ENCODE data around the gene AHNAK2.

AHNAK2 gene

DNA sequence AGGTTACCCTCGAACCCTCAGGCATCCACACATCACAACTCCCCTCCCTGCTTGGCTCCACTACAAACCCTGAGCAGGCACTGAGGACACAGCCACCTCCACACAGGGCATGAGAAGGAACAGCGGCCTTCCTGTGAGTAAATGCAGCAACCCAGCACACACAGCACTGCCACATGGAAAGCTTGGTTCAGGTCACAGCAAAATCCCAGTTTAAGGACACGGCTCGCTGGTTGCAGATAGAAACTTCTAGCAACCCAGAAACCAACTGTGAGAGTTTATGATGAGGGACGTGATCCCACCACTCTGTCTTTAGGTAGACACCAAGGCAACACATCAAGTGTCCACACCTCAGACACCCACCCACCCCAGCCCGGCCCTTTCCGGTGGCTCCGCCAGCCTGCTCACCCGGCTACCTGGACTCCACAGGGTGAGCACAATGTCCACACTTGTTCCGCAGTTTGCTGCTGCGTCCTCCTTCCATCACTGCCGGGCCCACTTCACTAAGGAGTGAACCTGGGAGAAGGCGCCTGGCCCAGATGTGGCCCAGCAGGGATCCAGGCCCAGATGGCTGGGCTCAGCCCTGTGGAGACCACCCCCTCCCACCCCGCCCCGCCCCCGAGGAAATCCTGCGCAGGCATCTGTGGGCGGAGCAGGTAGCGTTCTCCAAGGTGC, 29.6 kb upstream of the AHNAK2 start:
- H3K27me3 ChIP-seq (ENCODE audit: control insufficient read depth, insufficient read depth, low read length), result no peaks in the 10 kb centered on the region
- H3K4me3 ChIP-seq (ENCODE audit: low read depth, low read length), result no peak overlapping the region
- H3K4me1 ChIP-seq (ENCODE audit: control insufficient read depth, insufficient read depth, low read length), result no peaks in the 10 kb centered on the region
- no peaks in the 10 kb centered on the region for H3K9me3 ChIP-seq (ENCODE audit: control insufficient read depth, insufficient read depth, low read length)
- H3K36me3 ChIP-seq (ENCODE audit: control insufficient read depth, insufficient read depth, low read length), result peaks cover 36% of the 10 kb centered on the region
- H3K9ac ChIP-seq (ENCODE audit: low read depth, low read length), result no peak overlapping the region

DNA sequence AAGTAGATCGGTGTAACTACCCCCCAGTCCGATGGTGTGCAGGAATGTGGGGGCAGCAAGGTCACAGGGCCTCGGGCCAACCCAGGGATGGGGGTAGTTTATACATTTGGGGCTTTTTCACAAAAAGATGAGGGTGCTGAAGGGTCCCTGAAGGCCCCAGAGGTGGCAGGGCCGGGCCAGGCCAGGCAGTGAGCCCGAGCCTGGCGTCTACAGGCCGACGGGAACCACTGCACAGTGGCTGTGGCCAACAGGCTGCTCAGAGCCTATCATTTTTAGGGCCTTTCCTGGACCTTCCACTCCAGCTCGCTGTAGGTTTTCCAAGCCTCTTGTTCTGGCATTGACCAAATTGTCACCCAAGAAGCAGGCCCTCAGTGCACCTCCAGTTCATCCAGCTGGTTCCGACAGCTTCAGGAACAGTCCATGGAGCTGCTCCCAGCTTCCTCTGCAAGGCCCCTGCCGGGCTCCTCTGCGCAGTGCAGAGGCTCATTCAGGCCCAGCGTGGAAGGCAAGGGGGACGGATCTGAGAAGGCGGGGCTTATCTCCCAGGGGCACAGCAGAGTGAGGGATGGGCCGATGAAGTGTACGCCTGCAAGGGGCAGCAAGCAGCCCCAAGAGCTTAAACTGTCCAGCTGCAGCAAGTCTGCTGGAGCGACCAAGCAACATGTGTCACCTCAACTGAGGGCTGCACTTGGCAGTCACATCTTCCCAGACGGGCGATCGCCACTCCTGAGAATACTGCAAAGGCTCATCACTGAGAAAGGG, 28.8 kb upstream of the AHNAK2 start:
- Histone ChIP-seq H3K27me3 (ENCODE audit: control insufficient read depth, insufficient read depth, low read length) (no peaks in the 10 kb centered on the region), H3K9ac (ENCODE audit: low read depth, low read length) (no peak overlapping the region), H3K9me3 (ENCODE audit: control insufficient read depth, insufficient read depth, low read length) (no peaks in the 10 kb centered on the region), H3K36me3 (ENCODE audit: control insufficient read depth, insufficient read depth, low read length) (peaks cover 36% of the 10 kb centered on the region), H3K4me1 (ENCODE audit: control insufficient read depth, insufficient read depth, low read length) (no peaks in the 10 kb centered on the region), H3K4me3 (ENCODE audit: low read depth, low read length) (no peak overlapping the region)

DNA sequence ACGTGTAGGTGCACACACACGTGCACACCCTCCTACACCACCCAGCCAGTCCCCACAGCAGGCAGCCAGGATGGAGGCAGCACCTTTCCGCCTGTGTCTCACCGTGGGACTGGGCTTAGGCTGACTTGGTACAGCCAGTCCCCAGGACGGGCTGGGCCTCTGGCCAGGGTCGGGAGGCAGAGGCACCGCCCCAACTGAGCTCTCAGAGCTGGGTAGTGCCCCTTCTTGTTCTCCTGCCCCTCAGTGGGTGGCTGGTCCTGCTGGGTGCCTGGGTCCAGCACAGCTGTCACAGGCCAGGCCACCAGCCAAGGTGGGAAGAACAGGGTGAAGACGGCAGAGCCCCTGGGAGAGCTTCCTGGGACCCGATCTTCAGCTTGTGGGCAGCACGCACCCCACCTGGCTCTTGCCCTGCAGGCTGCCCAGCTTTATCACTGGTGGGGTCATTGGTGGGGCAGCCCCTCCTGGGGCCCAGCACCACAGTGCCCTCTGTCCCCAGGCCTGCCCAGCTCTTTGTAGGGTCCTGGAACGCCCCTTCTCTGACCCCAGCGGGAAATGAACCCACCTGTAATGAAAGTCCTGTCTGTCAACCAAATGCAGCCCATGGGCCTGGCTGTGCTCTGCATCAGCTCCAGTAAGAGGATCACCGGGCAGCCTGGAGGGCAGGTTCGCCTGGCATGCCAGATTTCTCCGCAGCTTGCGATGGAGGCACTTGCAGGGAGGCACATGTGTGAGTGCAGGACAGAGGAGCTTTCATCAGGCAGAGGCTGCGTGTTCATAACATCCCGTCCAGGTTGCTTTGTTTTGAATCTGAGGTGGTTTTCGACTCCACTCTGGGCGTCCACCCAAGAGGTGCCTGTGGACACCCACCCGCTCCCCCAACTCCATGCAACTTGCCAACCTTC, 28.0 kb upstream of the AHNAK2 start:
- Histone ChIP-seq H3K36me3 (ENCODE audit: control insufficient read depth, insufficient read depth, low read length) (peaks cover 28% of the 10 kb centered on the region), H3K27me3 (ENCODE audit: control insufficient read depth, insufficient read depth, low read length) (no peaks in the 10 kb centered on the region)

DNA sequence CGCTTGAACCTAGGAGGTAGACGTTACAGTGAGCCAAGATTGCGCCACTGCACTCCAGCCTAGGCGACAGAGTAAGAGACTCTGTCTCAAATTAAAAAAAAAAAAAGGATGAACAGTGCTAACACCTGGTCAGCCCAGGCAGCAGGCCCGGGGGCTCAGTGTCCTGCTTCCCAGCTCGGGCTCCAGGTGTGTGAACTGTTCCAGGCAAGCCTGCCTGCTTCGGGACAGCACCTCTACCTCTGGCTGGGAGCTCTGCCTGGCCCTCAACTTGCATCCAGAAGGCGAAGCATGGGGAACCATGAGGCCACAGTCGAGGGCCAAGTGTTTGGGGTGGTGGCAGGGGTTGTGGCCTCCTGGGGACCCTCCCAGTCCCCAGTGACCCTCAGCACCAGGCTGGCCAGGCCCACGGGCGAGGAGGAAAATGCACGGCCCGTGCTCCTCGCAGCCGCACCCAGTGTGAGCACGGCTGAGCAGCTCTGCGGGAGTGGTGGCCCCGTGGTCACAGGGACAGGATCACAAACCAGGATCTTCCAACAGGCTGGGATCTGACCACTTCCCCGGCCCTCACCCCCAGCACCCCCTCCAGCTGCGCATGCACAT, 27.3 kb upstream of the AHNAK2 start:
- no peaks in the 10 kb centered on the region for H3K4me1 ChIP-seq (ENCODE audit: control insufficient read depth, insufficient read depth, low read length)
- H3K9ac ChIP-seq (ENCODE audit: low read depth, low read length), result no peak overlapping the region
- no peak overlapping the region for H3K4me3 ChIP-seq (ENCODE audit: low read depth, low read length)
- H3K36me3 ChIP-seq (ENCODE audit: control insufficient read depth, insufficient read depth, low read length), result peaks cover 24% of the 10 kb centered on the region
- no peaks in the 10 kb centered on the region for H3K27me3 ChIP-seq (ENCODE audit: control insufficient read depth, insufficient read depth, low read length)
- no peaks in the 10 kb centered on the region for H3K9me3 ChIP-seq (ENCODE audit: control insufficient read depth, insufficient read depth, low read length)

More for the DNA sequence above, 28.0 kb upstream of the AHNAK2 start:
- no peak overlapping the region for H3K9ac ChIP-seq (ENCODE audit: low read depth, low read length)
- H3K4me1 ChIP-seq (ENCODE audit: control insufficient read depth, insufficient read depth, low read length), result no peaks in the 10 kb centered on the region
- H3K9me3 ChIP-seq (ENCODE audit: control insufficient read depth, insufficient read depth, low read length), result no peaks in the 10 kb centered on the region
- no peak overlapping the region for H3K4me3 ChIP-seq (ENCODE audit: low read depth, low read length)

DNA sequence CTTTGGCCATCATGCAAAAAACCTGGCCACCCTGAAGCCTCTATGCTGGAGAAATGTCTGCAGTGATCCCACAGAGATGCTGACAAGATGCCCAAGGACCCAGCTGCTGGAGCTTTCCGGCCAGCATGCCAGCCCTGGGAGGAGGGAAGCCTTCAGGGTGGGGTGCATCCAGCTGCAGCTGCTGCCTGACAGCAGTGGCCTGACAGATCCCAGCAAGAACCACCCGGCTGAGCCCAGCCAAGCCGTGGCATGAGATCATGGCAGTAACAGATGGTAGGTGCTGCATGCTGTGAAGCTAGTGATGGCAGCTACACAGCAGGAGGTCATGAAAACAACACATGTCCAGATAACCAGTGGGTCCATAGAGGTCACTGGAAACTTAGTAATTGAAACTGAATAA, 21.2 kb upstream of the AHNAK2 start:
- Histone ChIP-seq H3K4me1 (ENCODE audit: control insufficient read depth, insufficient read depth, low read length) (no peaks in the 10 kb centered on the region), H3K36me3 (ENCODE audit: control insufficient read depth, insufficient read depth, low read length) (peaks cover 3% of the 10 kb centered on the region), H3K9me3 (ENCODE audit: control insufficient read depth, insufficient read depth, low read length) (no peaks in the 10 kb centered on the region), H3K9ac (ENCODE audit: low read depth, low read length) (no peak overlapping the region), H3K4me3 (ENCODE audit: low read depth, low read length) (no peak overlapping the region), H3K27me3 (ENCODE audit: control insufficient read depth, insufficient read depth, low read length) (no peaks in the 10 kb centered on the region)

DNA sequence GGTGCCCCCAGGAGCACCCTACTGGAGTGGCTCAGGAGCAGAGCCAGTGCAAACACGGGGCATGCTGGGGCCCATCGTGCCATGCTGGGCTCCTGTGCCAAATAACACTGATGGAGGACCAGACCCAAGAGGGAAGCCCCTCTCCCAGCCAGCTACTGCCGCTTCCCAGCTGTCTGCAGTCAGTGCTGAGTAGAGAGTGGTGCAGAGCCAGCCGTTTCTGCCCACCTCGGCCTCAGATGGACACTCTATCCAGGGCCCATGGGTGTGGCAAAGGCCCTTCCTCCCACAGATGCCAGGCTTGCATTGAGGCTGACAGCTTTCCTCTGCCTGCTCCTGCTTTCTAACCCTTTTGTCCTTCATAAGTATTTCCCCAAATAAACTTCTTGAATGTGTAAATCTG, 20.6 kb upstream of the AHNAK2 start:
- Histone ChIP-seq H3K9ac (ENCODE audit: low read depth, low read length) (no peak overlapping the region), H3K27me3 (ENCODE audit: control insufficient read depth, insufficient read depth, low read length) (no peaks in the 10 kb centered on the region), H3K9me3 (ENCODE audit: control insufficient read depth, insufficient read depth, low read length) (no peaks in the 10 kb centered on the region), H3K36me3 (ENCODE audit: control insufficient read depth, insufficient read depth, low read length) (peaks cover 3% of the 10 kb centered on the region), H3K4me3 (ENCODE audit: low read depth, low read length) (no peak overlapping the region), H3K4me1 (ENCODE audit: control insufficient read depth, insufficient read depth, low read length) (no peaks in the 10 kb centered on the region)

DNA sequence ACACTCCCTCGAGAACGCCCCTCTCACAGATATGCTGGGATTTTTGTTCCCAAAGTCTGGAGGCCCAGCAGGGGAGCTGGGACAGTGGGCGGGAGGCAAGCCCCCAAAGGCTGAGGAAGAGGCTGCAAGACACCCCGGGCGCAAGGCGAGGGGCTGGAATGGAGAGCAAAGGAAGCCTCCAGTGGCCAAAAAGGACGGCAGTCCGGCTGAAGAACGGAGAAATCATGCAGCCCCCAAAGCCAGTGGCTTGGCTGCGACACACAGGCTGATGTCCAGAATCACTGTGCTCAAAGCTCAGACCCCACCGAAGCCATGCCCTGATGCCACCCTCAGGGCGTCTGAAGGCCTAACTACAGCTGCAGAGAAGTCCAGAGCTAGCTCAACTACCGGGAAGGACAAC, 18.3 kb upstream of the AHNAK2 start:
- peaks cover 7% of the 10 kb centered on the region for H3K36me3 ChIP-seq (ENCODE audit: control insufficient read depth, insufficient read depth, low read length)
- H3K4me3 ChIP-seq (ENCODE audit: low read depth, low read length), result no peak overlapping the region
- no peak overlapping the region for H3K9ac ChIP-seq (ENCODE audit: low read depth, low read length)
- H3K9me3 ChIP-seq (ENCODE audit: control insufficient read depth, insufficient read depth, low read length), result no peaks in the 10 kb centered on the region
- no peaks in the 10 kb centered on the region for H3K4me1 ChIP-seq (ENCODE audit: control insufficient read depth, insufficient read depth, low read length)
- no peaks in the 10 kb centered on the region for H3K27me3 ChIP-seq (ENCODE audit: control insufficient read depth, insufficient read depth, low read length)

DNA sequence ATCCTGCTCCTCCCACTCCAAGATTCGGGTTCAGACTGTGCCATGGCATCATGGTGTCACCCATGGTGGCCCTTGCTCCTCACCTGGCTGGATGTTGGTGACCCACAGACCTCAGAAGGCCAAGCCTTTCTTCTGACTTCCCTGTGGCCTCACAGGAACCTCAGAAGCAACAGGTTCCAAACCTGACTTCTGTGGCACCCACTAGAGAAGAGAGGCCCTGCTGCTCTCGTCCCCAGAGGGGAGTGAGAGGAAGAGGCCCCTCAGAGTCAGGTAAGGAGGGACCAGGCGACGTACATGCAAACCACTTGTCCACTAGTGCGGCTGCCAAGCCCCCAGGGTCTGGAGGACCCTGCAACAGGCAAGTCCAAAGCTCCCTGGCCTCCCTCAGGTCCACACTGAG, 17.9 kb upstream of the AHNAK2 start:
- Histone ChIP-seq H3K9ac (ENCODE audit: low read depth, low read length) (no peak overlapping the region), H3K9me3 (ENCODE audit: control insufficient read depth, insufficient read depth, low read length) (no peaks in the 10 kb centered on the region), H3K27me3 (ENCODE audit: control insufficient read depth, insufficient read depth, low read length) (no peaks in the 10 kb centered on the region), H3K36me3 (ENCODE audit: control insufficient read depth, insufficient read depth, low read length) (peaks cover 7% of the 10 kb centered on the region), H3K4me1 (ENCODE audit: control insufficient read depth, insufficient read depth, low read length) (no peaks in the 10 kb centered on the region), H3K4me3 (ENCODE audit: low read depth, low read length) (no peak overlapping the region)

DNA sequence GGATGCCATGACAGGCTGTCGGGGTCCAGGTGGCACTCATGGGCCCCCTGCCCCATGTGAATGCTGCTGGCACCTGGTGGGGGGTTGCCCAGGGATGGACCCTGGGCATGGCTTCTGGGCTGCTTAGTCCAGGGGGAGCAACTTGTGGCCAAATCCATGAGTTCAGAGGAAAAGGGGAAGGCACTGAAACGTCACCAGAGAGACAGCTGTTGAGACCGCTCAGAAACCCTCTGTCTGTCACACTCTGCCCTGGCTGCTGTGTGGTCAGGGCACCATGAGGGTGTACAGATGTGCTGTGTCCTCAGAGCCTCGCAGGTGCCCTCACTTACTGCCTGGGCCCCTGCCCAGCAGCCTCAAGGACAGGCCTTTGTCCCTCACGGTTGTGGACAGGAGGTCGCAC, 16.8 kb upstream of the AHNAK2 start:
- Histone ChIP-seq H3K36me3 (ENCODE audit: control insufficient read depth, insufficient read depth, low read length) (peaks cover 7% of the 10 kb centered on the region), H3K9ac (ENCODE audit: low read depth, low read length) (no peak overlapping the region), H3K4me3 (ENCODE audit: low read depth, low read length) (no peak overlapping the region), H3K27me3 (ENCODE audit: control insufficient read depth, insufficient read depth, low read length) (no peaks in the 10 kb centered on the region), H3K4me1 (ENCODE audit: control insufficient read depth, insufficient read depth, low read length) (no peaks in the 10 kb centered on the region), H3K9me3 (ENCODE audit: control insufficient read depth, insufficient read depth, low read length) (no peaks in the 10 kb centered on the region)

DNA sequence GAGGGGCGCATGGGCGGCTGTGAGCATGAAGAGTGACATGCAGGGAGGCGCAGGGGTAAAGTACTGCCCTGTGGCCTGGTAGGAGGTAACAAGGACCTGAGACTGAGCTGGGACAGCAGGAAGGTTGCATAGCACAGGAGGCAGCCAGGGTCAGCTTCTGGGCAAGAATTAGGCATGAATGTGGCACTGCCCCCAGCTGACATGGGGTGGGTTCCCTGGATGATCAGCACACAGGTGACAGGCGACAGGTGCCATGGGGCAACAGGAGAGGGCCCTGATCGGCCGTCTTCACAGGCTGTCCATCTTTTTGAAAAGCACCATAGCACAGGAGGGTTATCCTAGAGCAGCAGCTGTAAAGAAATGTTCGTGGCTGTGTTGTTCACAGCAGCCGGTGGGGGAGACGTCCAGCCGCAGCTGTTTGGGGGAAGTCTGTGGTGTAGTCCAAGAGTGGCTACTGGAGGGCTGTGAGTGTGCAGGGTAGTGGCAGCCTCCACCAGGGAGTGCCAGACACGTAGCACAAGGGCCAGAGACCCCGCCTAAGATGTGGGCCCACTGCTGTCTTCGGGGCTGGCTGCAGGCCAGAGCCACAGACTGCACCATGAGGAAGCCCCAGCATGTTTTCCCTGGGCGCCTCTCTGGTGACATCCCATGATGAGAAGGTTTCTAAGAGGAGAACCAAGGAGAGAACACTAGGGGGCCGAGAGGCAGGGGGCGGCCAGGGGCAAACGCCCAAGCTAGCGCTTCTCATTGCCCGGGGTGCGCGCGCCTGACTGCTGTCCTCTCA, 15.8 kb upstream of the AHNAK2 start:
- H3K4me3 ChIP-seq (ENCODE audit: low read depth, low read length), result no peak overlapping the region
- H3K9me3 ChIP-seq (ENCODE audit: control insufficient read depth, insufficient read depth, low read length), result no peaks in the 10 kb centered on the region
- no peaks in the 10 kb centered on the region for H3K4me1 ChIP-seq (ENCODE audit: control insufficient read depth, insufficient read depth, low read length)
- no peak overlapping the region for H3K9ac ChIP-seq (ENCODE audit: low read depth, low read length)
- peaks cover 10% of the 10 kb centered on the region for H3K36me3 ChIP-seq (ENCODE audit: control insufficient read depth, insufficient read depth, low read length)
- no peaks in the 10 kb centered on the region for H3K27me3 ChIP-seq (ENCODE audit: control insufficient read depth, insufficient read depth, low read length)

DNA sequence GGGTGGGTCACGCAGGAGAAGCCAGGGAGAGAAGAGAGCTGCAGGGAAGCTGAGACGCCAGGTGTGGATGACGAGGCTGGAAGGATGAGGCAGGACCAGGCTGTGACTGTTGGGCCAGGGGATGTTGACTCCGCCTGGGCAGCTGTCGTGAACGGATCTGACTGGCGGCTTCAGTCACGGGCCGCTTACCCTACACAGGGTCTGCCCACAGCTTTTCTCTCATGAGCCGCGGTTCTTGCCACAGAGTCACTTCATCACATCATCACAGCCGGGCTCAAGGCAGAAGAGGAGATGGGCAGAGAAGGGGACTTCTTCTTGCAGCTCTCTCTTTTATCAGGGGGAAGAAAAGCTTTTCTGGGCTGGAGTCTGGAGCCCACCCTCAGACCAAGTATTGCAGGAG, 15.1 kb upstream of the AHNAK2 start:
- Histone ChIP-seq H3K27me3 (ENCODE audit: control insufficient read depth, insufficient read depth, low read length) (no peaks in the 10 kb centered on the region), H3K9me3 (ENCODE audit: control insufficient read depth, insufficient read depth, low read length) (no peaks in the 10 kb centered on the region), H3K36me3 (ENCODE audit: control insufficient read depth, insufficient read depth, low read length) (peaks cover 10% of the 10 kb centered on the region), H3K4me3 (ENCODE audit: low read depth, low read length) (no peak overlapping the region), H3K9ac (ENCODE audit: low read depth, low read length) (no peak overlapping the region), H3K4me1 (ENCODE audit: control insufficient read depth, insufficient read depth, low read length) (no peaks in the 10 kb centered on the region)
